Lower lobe of right lung (tissue), 2 donors: ENCODE results near the gene SORCS2. TPM values are rescaled to one million over a fixed set of nuclear protein-coding genes. Genes with fewer than 3 reads are reported as not detected.

ENCODE experiments used
- ATAC-seq, 2 donors: fragments of 200-7000 bp; cut with Tn5 transposase; one replicate each; pipeline ENCODE4 v1.9.1; 2020 to 2022; ENCODE audit warnings: mild to moderate bottlenecking in 2 of 2, moderate library complexity in 2 of 2
- DNase-seq: peaks from one replicate; pipeline ENCODE4 v3.0.0-alpha.2; 2020
- H3K27ac ChIP-seq: fragments of 200-600 bp; one replicate; pipeline ENCODE4 v1.8.0; 2022
- H3K27me3 ChIP-seq: fragments of 200-600 bp; one replicate; pipeline ENCODE4 v1.8.0; 2022; ENCODE audit warnings: low read depth
- H3K36me3 ChIP-seq: fragments of 200-600 bp; one replicate; pipeline ENCODE4 v1.8.0; 2022; ENCODE audit warnings: mild to moderate bottlenecking
- H3K4me1 ChIP-seq: fragments of 200-600 bp; one replicate; pipeline ENCODE4 v1.8.0; 2022
- H3K4me3 ChIP-seq: fragments of 200-600 bp; one replicate; pipeline ENCODE4 v1.8.0; 2022; ENCODE audit warnings: mild to moderate bottlenecking
- H3K9me3 ChIP-seq: fragments of 200-600 bp; one replicate; pipeline ENCODE4 v1.8.0; 2022
- intact Hi-C: fragments of 100-400 bp; cut with DNase I; formaldehyde crosslinking; loops from one replicate; pipeline ENCODE4 v1.11.0; 2022
- total RNA-seq: library from RNA; stranded (reverse); fragmentation: NEBNext Ultra II Directional; extraction: Animal tissue kit (Norgen Biotek cat#: 25700); gene quantifications from one replicate; pipeline ENCODE4 v1.2.1, GENCODE V29; 2021
- TF ChIP-seq, protein P1 (sequence below): fragments of 200-600 bp; IDR thresholded peaks from one replicate; pipeline ENCODE4 v1.8.0; 2022; ENCODE audit warnings: antibody characterized with exemption, mild to moderate bottlenecking
- donor health status: DM: no; HTN: yes; CAD: no; lungs with severe emphysema.

SORCS2 gene
- total RNA-seq, 1 donor from 2014 or later = 5.8 TPM

DNA sequence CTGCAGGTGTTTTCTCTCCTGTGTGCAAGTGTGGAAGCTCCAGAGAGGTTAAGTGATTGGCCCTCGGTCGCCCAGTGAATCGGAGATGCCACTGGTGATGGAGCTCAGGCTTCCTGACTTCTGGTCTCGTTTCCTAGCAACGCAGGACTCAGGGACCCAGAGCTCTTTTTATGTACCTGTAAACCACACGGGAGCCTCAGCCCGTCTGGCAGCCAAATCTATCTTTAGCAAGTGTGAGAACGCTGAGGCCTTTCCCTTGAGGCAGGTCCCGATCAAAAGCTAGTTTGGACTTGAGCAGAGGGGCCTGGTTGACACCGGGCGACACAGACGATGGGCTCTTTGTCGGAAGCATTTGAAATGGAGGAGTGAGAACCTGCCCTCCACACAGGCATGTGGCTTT, 116.8 kb downstream of the SORCS2 start:
- DNase-seq = no peak
- TF ChIP-seq, protein P1, sequence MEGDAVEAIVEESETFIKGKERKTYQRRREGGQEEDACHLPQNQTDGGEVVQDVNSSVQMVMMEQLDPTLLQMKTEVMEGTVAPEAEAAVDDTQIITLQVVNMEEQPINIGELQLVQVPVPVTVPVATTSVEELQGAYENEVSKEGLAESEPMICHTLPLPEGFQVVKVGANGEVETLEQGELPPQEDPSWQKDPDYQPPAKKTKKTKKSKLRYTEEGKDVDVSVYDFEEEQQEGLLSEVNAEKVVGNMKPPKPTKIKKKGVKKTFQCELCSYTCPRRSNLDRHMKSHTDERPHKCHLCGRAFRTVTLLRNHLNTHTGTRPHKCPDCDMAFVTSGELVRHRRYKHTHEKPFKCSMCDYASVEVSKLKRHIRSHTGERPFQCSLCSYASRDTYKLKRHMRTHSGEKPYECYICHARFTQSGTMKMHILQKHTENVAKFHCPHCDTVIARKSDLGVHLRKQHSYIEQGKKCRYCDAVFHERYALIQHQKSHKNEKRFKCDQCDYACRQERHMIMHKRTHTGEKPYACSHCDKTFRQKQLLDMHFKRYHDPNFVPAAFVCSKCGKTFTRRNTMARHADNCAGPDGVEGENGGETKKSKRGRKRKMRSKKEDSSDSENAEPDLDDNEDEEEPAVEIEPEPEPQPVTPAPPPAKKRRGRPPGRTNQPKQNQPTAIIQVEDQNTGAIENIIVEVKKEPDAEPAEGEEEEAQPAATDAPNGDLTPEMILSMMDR = no peak
- Histone ChIP-seq H3K27ac (no peak overlapping the region), H3K4me1 (no peaks in the 10 kb centered on the region), H3K9me3 (no peaks in the 10 kb centered on the region), H3K36me3 (no peaks in the 10 kb centered on the region), H3K4me3 (no peak overlapping the region), H3K27me3 (no peaks in the 10 kb centered on the region)
- ATAC-seq = no peak
- intact Hi-C loops = no loop called here

DNA sequence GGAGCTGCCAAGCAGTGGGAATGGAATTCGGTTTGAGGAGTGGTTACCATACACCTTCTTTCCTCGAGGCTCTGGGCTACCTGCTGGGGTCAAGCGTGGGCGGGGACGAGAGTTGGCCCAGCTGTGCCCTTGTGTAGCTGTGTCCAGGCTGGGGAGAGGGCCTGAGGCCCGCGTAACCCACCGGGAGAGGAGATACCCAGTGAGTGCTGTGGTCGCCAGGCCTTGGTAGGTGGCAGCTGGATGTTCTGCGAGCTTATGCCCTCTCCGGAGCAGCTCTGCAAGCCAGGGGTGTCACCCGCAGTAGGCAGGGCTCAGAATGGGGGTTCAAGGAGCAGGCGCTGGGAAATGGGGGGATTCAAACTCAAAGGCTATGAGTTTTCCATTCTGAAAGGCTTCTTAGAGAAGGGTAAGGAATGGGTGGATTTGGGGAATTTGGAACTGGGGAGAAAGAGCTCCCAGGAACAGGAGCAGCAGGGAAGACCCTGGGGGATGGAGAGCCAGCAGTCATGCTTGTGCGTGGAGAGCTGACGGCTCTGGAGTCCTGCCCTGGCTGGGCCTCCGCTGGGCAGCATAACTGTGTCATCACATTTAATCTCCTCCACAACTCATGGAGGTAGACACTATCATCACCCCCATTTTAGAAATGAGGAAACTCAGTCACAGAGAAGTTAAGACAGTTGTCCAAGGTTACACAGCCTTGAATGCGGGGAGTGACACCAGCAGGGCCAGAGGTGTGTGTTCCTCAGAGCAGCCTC, 117.5 kb downstream of the SORCS2 start:
- H3K4me3 ChIP-seq = no peak overlapping the region
- no peaks in the 10 kb centered on the region for H3K27me3 ChIP-seq

GRCh38 chr4:7310451-7310850, 118.1 kb downstream of the SORCS2 start:
- TF ChIP-seq, protein P1 = no peak
- no peaks in the 10 kb centered on the region for H3K9me3 ChIP-seq
- no peaks in the 10 kb centered on the region for H3K27me3 ChIP-seq
- no peak for DNase-seq
- intact Hi-C loops = no loop called here
- no peaks in the 10 kb centered on the region for H3K4me1 ChIP-seq
- H3K27ac ChIP-seq = no peak overlapping the region
- H3K4me3 ChIP-seq = no peak overlapping the region
- no peak for ATAC-seq
- no peaks in the 10 kb centered on the region for H3K36me3 ChIP-seq

More for the DNA sequence above, 117.5 kb downstream of the SORCS2 start:
- DNase-seq = no peak
- no peaks in the 10 kb centered on the region for H3K9me3 ChIP-seq
- TF ChIP-seq, protein P1 = no peak
- H3K36me3 ChIP-seq = no peaks in the 10 kb centered on the region
- H3K4me1 ChIP-seq = no peaks in the 10 kb centered on the region
- ATAC-seq = no peak
- H3K27ac ChIP-seq = no peak overlapping the region
- intact Hi-C loops = no loop called here

GRCh38 chr4:7311205-7311604, 118.9 kb downstream of the SORCS2 start:
- Histone ChIP-seq H3K27ac (no peak overlapping the region), H3K27me3 (no peaks in the 10 kb centered on the region), H3K4me3 (no peak overlapping the region), H3K9me3 (no peaks in the 10 kb centered on the region), H3K36me3 (no peaks in the 10 kb centered on the region), H3K4me1 (no peaks in the 10 kb centered on the region)
- ATAC-seq (no peak), DNase-seq (no peak)
- TF ChIP-seq, protein P1 = no peak
- intact Hi-C loops = no loop called here

- no peak for ATAC-seq
- no peaks in the 10 kb centered on the region for H3K4me1 ChIP-seq
- intact Hi-C loops = no loop called here
- H3K36me3 ChIP-seq = no peaks in the 10 kb centered on the region
- H3K9me3 ChIP-seq = no peaks in the 10 kb centered on the region
- H3K27me3 ChIP-seq = no peaks in the 10 kb centered on the region
- no peak overlapping the region for H3K27ac ChIP-seq
- DNase-seq = no peak
- TF ChIP-seq, protein P1 = no peak
- no peak overlapping the region for H3K4me3 ChIP-seq
Observed at GRCh38 chr4:7312691-7313090, 120.4 kb downstream of the SORCS2 start.
